Activated naive CD4-positive, alpha-beta T cell treated with anti-CD3 and anti-CD28 coated beads, Interleukin-2, amount 50 U/mL, for 72 hours (primary cell): Measurements from ENCODE around the gene SLC15A4. TPM values are rescaled to one million over a fixed set of nuclear protein-coding genes. Genes with fewer than 3 reads are reported as not detected.
"Not testable (repeated sequence)": the region's sequence is repeated elsewhere in the genome, so short reads cannot be mapped to it uniquely, and the experiment has no call there.

ENCODE experiments used
- ATAC-seq, 2 donors: fragments of 150-1000 bp; cut with Tn5 transposase; 2 replicates each; pipeline ENCODE4 v1.10.0; 2021; ENCODE audit warnings: mild to moderate bottlenecking in 2 of 2, moderate library complexity in 2 of 2
- DNase-seq, 2 donors: peaks; one replicate each; pipeline ENCODE4 v3.0.0; 2021 to 2022; ENCODE audit warnings: low spot score in 2 of 2
- H3K27ac Mint-ChIP-seq, 2 donors: one replicate each; pipeline ENCODE4 v1.8.0; 2022; ENCODE audit warnings: mild to moderate bottlenecking in 2 of 2, mixed read lengths in 2 of 2
- H3K36me3 Mint-ChIP-seq, 2 donors: one replicate each; pipeline ENCODE4 v1.8.0; 2022; ENCODE audit warnings: mixed read lengths in 2 of 2
- H3K9me3 Mint-ChIP-seq, 2 donors: one replicate each; pipeline ENCODE4 v1.8.0; 2022; ENCODE audit warnings: mixed read lengths in 2 of 2
- total RNA-seq, 2 donors: library from RNA; stranded (reverse); gene quantifications; one replicate each; pipeline ENCODE4 v1.2.3, GENCODE V29; 2022

The SLC15A4 gene
- total RNA-seq, 2 donors from 2014 or later = 22.7 to 28.8 TPM

DNA sequence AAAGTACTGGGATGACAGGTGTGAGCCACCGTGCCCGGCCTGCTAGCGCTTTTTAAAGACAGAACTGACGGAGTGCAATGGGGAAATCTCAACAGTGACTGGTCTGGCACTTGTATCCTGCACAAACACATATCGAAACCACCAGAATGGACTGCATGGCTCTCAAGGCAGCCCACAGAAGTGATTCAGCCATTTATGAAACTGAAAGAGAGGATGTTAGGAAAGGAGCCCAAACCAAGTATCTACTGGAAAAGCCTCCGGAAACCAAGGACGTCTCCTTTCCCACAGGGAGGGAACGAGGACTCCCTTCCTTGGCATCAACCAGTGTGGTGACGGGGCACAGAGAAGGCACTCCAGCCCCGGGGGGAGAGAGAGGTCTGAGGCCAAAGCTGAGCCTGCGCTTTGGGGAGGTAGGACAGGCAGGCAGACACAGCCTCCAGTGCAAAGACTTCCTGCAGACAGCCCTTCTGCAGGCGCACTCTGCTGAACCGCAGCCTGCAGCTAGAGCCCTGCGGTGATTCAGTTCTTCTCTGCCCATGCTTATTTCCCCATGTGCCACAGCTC lies 16.5 kb downstream of the SLC15A4 start:
- H3K9me3 Mint-ChIP-seq = no peaks in the 10 kb centered on the region
- peaks cover 17 to 55% of the 10 kb centered on the region in 2 donors for H3K36me3 Mint-ChIP-seq
- ATAC-seq (peak in 1 of 2 donors; percentile 31), DNase-seq (no peak)
- H3K27ac Mint-ChIP-seq = no peak overlapping the region

DNA sequence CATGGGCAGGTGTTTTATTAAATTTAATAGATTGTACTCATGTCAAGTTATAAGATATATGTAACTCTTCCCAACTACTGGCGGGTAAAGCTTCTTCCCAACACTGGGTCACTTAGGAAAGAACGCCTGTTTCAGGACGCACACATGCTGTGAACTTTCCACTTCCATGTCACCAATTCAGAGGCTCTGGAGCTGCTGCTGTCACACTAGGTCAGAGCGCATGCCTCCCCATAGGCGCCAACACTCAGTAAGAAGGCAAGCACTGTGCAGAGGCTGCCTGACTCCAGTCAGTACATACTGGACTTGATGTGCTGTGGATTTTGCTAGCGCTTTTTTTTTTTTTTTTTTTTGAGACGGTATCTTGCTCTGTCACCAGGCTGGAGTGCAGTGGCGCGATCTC lies 17.2 kb downstream of the SLC15A4 start:
- ATAC-seq (no peak), DNase-seq (no peak)
- no peak overlapping the region for H3K27ac Mint-ChIP-seq
- peaks cover 17 to 57% of the 10 kb centered on the region in 2 donors for H3K36me3 Mint-ChIP-seq
- no peaks in the 10 kb centered on the region for H3K9me3 Mint-ChIP-seq

DNA sequence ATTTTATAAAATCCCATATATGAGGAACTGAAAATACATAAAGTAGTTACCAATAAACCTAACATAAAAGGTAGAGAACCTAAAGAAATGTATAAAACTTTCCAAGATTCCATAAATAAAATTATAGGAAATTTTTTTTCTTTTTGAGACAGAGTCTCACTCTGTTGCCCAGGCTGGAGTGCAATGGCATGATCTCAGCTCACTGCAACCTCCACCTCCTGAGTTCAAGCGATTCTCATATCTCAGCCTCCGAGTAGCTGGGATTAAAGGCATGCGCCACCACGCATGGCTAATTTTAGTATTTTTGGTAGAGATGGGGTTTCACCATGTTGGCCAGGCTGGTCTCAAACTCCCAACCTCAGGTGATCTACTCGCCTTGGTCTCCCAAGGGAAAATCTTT lies 18.4 kb downstream of the SLC15A4 start:
- not testable (repeated sequence) for H3K9me3 Mint-ChIP-seq, ATAC-seq, H3K27ac Mint-ChIP-seq

GRCh38 chr12:128804762-128805161 lies 19.0 kb downstream of the SLC15A4 start:
- Mint-ChIP-seq H3K9me3 (no peaks in the 10 kb centered on the region), H3K27ac (no peak overlapping the region), H3K36me3 (peaks cover 24 to 64% of the 10 kb centered on the region in 2 donors)
- DNase-seq = no peak
- ATAC-seq = no peak

More for the DNA sequence above, 18.4 kb downstream of the SLC15A4 start:
- DNase-seq = not testable (repeated sequence)
- peaks cover 21 to 65% of the 10 kb centered on the region in 2 donors for H3K36me3 Mint-ChIP-seq

DNA sequence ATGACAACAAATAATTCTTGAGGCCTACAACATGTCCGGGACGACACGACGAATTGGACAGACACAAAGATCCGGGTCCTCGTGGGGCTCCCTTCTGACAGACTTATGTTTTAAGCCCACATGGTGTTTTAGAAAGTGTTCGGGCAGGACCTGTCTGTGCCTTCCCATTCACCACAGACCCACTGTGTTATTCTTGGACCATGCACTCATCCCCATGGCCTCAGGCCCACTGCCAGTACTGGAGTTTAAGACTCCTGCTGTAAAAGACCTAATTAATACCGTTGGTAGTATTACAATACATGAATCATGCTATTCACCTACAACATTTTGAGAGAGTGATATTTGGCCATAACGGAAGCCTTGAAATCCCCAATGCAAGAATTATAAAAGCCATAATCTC lies 20.0 kb downstream of the SLC15A4 start:
- ATAC-seq (no peak), DNase-seq (no peak)
- no peak overlapping the region for H3K27ac Mint-ChIP-seq
- H3K9me3 Mint-ChIP-seq = no peaks in the 10 kb centered on the region
- peaks cover 24 to 57% of the 10 kb centered on the region in 2 donors for H3K36me3 Mint-ChIP-seq

DNA sequence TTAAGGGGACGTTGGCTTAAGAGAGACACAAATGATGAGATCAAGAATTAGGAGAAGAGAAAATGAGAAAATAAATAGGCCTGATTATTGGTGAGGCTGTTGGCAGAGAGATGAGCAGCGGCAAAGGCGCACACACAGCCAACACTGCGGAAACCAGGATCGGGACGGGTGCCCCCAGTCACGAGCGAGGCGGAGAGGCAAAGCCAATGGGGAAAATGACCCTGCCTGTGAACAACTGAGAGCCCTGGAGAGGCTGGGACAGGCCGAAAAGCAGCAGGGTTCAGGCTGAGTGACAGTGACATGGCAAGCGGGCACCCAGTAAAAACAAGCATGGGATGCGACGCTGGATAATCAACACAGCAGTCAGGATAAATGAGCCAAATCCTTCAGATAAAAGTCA lies 21.0 kb downstream of the SLC15A4 start:
- ATAC-seq (no peak), DNase-seq (no peak)
- peaks cover 30 to 59% of the 10 kb centered on the region in 2 donors for H3K36me3 Mint-ChIP-seq
- H3K9me3 Mint-ChIP-seq = no peaks in the 10 kb centered on the region
- peak overlapping the region; percentile 5 to 73 for H3K27ac Mint-ChIP-seq

DNA sequence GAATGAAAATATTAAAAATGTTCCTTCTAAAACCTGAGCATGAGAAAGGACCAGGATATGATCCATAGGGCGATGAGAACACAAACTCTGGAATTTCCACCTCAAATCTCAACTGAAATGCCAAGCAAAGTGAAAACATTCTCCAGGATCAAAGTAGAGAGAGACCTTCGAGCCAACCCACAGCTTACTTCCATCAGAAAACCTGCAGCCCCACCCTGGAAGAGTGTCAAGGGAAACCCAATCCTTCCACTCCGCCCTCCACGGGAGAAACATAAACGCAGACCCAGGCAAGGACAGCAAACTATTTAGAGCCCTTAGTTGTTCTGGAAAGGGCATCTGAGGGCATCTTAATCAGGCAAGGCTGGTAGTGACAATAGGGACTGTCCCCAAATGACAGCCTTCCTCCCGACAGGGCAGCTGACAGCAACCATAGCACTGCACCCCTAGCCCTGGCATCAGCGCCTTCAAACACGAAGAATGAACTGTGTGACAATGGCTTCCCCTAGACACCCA lies 21.8 kb downstream of the SLC15A4 start:
- peak overlapping the region in 1 of 2 donors; percentile 73 for H3K27ac Mint-ChIP-seq
- peak in 1 of 2 donors; percentile 26 for ATAC-seq
- H3K36me3 Mint-ChIP-seq = peaks cover 32 to 60% of the 10 kb centered on the region in 2 donors
- no peaks in the 10 kb centered on the region for H3K9me3 Mint-ChIP-seq
- DNase-seq = no peak

- Mint-ChIP-seq H3K36me3 (peaks cover 33 to 54% of the 10 kb centered on the region in 2 donors), H3K27ac (no peak overlapping the region), H3K9me3 (no peaks in the 10 kb centered on the region)
- ATAC-seq = no peak
- no peak for DNase-seq
Measured at GRCh38 chr12:128800606-128801005, 23.2 kb downstream of the SLC15A4 start.

- no peak for DNase-seq
Measured at GRCh38 chr12:128798571-128799341, 25.0 kb downstream of the SLC15A4 start.

GRCh38 chr12:128797119-128798118 lies 26.3 kb downstream of the SLC15A4 start:
- ATAC-seq (peak; percentile 64 to 75), DNase-seq (no peak)
- H3K36me3 Mint-ChIP-seq = peaks cover 29 to 42% of the 10 kb centered on the region in 2 donors
- H3K27ac Mint-ChIP-seq = peak overlapping the region; percentile 91 to 96
- H3K9me3 Mint-ChIP-seq = no peaks in the 10 kb centered on the region

More at GRCh38 chr12:128798571-128799341, 25.0 kb downstream of the SLC15A4 start:
- Mint-ChIP-seq H3K36me3 (peaks cover 40 to 43% of the 10 kb centered on the region in 2 donors), H3K27ac (peak overlapping the region in 1 of 2 donors; percentile 91), H3K9me3 (no peaks in the 10 kb centered on the region)
- no peak for ATAC-seq

- H3K36me3 Mint-ChIP-seq = peaks cover 31 to 42% of the 10 kb centered on the region in 2 donors
- DNase-seq = no peak
- H3K27ac Mint-ChIP-seq = peak overlapping the region; percentile 55 to 91
- ATAC-seq = no peak
- no peaks in the 10 kb centered on the region for H3K9me3 Mint-ChIP-seq
Measured at GRCh38 chr12:128796439-128797118, 27.2 kb downstream of the SLC15A4 start.

- H3K36me3 Mint-ChIP-seq = peaks cover 31 to 34% of the 10 kb centered on the region in 2 donors
- ATAC-seq (no peak), DNase-seq (no peak)
- H3K27ac Mint-ChIP-seq = peak overlapping the region in 1 of 2 donors; percentile 91
- no peaks in the 10 kb centered on the region for H3K9me3 Mint-ChIP-seq
Measured at GRCh38 chr12:128795530-128796361, 28.0 kb downstream of the SLC15A4 start.

GRCh38 chr12:128794661-128795529 lies 28.9 kb downstream of the SLC15A4 start:
- Mint-ChIP-seq H3K9me3 (no peaks in the 10 kb centered on the region), H3K36me3 (peaks cover 25 to 27% of the 10 kb centered on the region in 2 donors), H3K27ac (peak overlapping the region; percentile 50 to 91)
- peak in 1 of 2 donors; percentile 25 for ATAC-seq
- no peak for DNase-seq

GRCh38 chr12:128793701-128794100 lies 30.1 kb downstream of the SLC15A4 start:
- no peaks in the 10 kb centered on the region for H3K9me3 Mint-ChIP-seq
- DNase-seq (no peak), ATAC-seq (no peak)
- H3K36me3 Mint-ChIP-seq = peaks cover 25 to 27% of the 10 kb centered on the region in 2 donors
- no peak overlapping the region for H3K27ac Mint-ChIP-seq
